Testis (tissue), 3 donors: ENCODE results near the gene SLC25A1. TPM values are rescaled to one million over a fixed set of nuclear protein-coding genes. Genes with fewer than 3 reads are reported as not detected.

Experiments used
- DNase-seq: peaks from one replicate; pipeline ENCODE4 v3.0.0-alpha.2; 2019
- H3K27ac ChIP-seq, 2 donors: fragments of 200-600 bp; sonication (generic); one replicate each; pipeline ENCODE4 v1.5.1; 2019
- H3K27me3 ChIP-seq: fragments of 200-600 bp; sonication (generic); one replicate; pipeline ENCODE4 v1.5.1; 2019
- H3K36me3 ChIP-seq: fragments of 200-600 bp; sonication (generic); one replicate; pipeline ENCODE4 v1.5.1; 2017; ENCODE audit warnings: low read depth; ENCODE audit errors: missing control alignments
- H3K4me1 ChIP-seq: fragments of 200-600 bp; sonication (generic); one replicate; pipeline ENCODE4 v1.5.1; 2019
- H3K4me3 ChIP-seq, 2 donors: fragments of 200-600 bp; sonication (generic); one replicate each; pipeline ENCODE4 v1.5.1; 2017 to 2019
- H3K9me3 ChIP-seq: fragments of 200-600 bp; sonication (generic); one replicate; pipeline ENCODE4 v1.5.1; 2017
- CTCF ChIP-seq, 3 experiments: fragments of 450-650 bp in 2 of 3; fragments of 200-600 bp in 1 of 3; sonication (generic) in 1 of 3; IDR thresholded peaks; one replicate each; pipeline ENCODE4 v1.5.1; 2016 to 2019; ENCODE audit warnings: antibody characterized with exemption in 3 of 3, mild to moderate bottlenecking in 2 of 3, moderate library complexity in 1 of 3
- POLR2A ChIP-seq: fragments of 450-650 bp; IDR thresholded peaks from one replicate; pipeline ENCODE4 v1.6.1; 2017; ENCODE audit warnings: antibody characterized with exemption, mild to moderate bottlenecking, moderate library complexity
- WGBS, 2 donors: methylation state at CpG; one replicate each; pipeline ENCODE4 v1.1.5; 2018; 5-methylcytosine and 5-hydroxymethylcytosine counted together
- intact Hi-C: fragments of 100-400 bp; cut with DNase I; formaldehyde crosslinking; loops from one replicate; pipeline ENCODE4 v1.15.1; 2023; ENCODE audit warnings: low total_unique reads
- polyA plus RNA-seq: library from polyadenylated mRNA; stranded (reverse); fragments of 350-450 nt; fragmentation: Illumina TruSeq; extraction: RNeasy Lipid Tissue Mini Kit (QIAGEN cat#74804); gene quantifications from one replicate; pipeline ENCODE4 v1.2.3, GENCODE V29; 2014; ENCODE audit warnings: low read depth, low replicate concordance; ENCODE audit not compliant: insufficient read depth
- total RNA-seq, 2 donors: library from RNA; depleted of rRNA; stranded (reverse); fragments of >200 nt; gene quantifications; one replicate each; pipeline ENCODE4 v1.2.3, GENCODE V29; 2016

SLC25A1 gene
- total and polyA plus RNA-seq, 3 donors from 2014 or later, result 56.0 to 64.9 (median 61.7) TPM

GRCh38 chr22:19213442-19214077 is 35.0 kb upstream of the SLC25A1 start:
- Histone ChIP-seq H3K27ac (no peak overlapping the region), H3K9me3 (no peaks in the 10 kb centered on the region), H3K36me3 (no peaks in the 10 kb centered on the region), H3K4me1 (peaks cover 6% of the 10 kb centered on the region), H3K27me3 (no peaks in the 10 kb centered on the region), H3K4me3 (no peak overlapping the region)
- 84 to 92% methylated on average over 9 of the region's 9 CpGs for WGBS, 2 donors
- intact Hi-C loops, result no loop called here
- TF ChIP-seq POLR2A (no peak), CTCF (IDR thresholded peaks at IDR 0.05) (no peak)
- no peak for DNase-seq

- H3K27me3 ChIP-seq, result no peaks in the 10 kb centered on the region
- TF ChIP-seq CTCF (IDR thresholded peaks at IDR 0.05), result no peak
- no peak for TF ChIP-seq POLR2A
- intact Hi-C loops, result no loop called here
- peaks cover under 1% of the 10 kb centered on the region for H3K4me1 ChIP-seq
- no peaks in the 10 kb centered on the region for H3K9me3 ChIP-seq
- H3K36me3 ChIP-seq, result no peaks in the 10 kb centered on the region
- H3K4me3 ChIP-seq, result no peak overlapping the region
- WGBS, 2 donors, result 91 to 96% methylated on average over 1 of the region's 1 CpG
- DNase-seq, result no peak
- H3K27ac ChIP-seq, result no peak overlapping the region
These were observed 34.5 kb upstream of the SLC25A1 start for GRCh38 chr22:19213001-19213400.

GRCh38 chr22:19212302-19212870 is 33.9 kb upstream of the SLC25A1 start:
- H3K36me3 ChIP-seq, result no peaks in the 10 kb centered on the region
- intact Hi-C loops, result no loop called here
- no peaks in the 10 kb centered on the region for H3K27me3 ChIP-seq
- TF ChIP-seq CTCF (IDR thresholded peaks at IDR 0.05), result no peak
- no peak for TF ChIP-seq POLR2A
- 97 to 100% methylated on average over 1 of the region's 1 CpG for WGBS, 2 donors
- no peaks in the 10 kb centered on the region for H3K4me1 ChIP-seq
- DNase-seq, result no peak
- H3K9me3 ChIP-seq, result no peaks in the 10 kb centered on the region
- H3K27ac ChIP-seq, result no peak overlapping the region
- H3K4me3 ChIP-seq, result no peak overlapping the region

- Histone ChIP-seq H3K27ac (no peak overlapping the region), H3K27me3 (no peaks in the 10 kb centered on the region), H3K36me3 (no peaks in the 10 kb centered on the region), H3K4me1 (no peaks in the 10 kb centered on the region), H3K9me3 (no peaks in the 10 kb centered on the region), H3K4me3 (no peak overlapping the region)
- intact Hi-C loops, result no loop called here
- no peak for DNase-seq
- TF ChIP-seq POLR2A (no peak), CTCF (IDR thresholded peaks at IDR 0.05) (no peak)
- WGBS, 2 donors, result 91 to 94% methylated on average over 14 of the region's 14 CpGs
These were observed 31.7 kb upstream of the SLC25A1 start for GRCh38 chr22:19210188-19210587.

GRCh38 chr22:19208287-19208847 is 29.8 kb upstream of the SLC25A1 start:
- WGBS, 2 donors, result 72 to 75% methylated on average over 4 of the region's 4 CpGs
- H3K27me3 ChIP-seq, result no peaks in the 10 kb centered on the region
- TF ChIP-seq CTCF (IDR thresholded peaks at IDR 0.05) (no peak), POLR2A (no peak)
- no peak overlapping the region for H3K27ac ChIP-seq
- no peaks in the 10 kb centered on the region for H3K9me3 ChIP-seq
- no peak overlapping the region for H3K4me3 ChIP-seq
- H3K36me3 ChIP-seq, result no peaks in the 10 kb centered on the region
- DNase-seq, result no peak
- intact Hi-C loops, result no loop called here
- H3K4me1 ChIP-seq, result no peaks in the 10 kb centered on the region
